HG02623 (cell line): ENCODE data around the gene CHKA.

Experiments used
- ATAC-seq: cut with Tn5 transposase; IDR thresholded peaks from one replicate; pipeline ENCODE4 v1.9.1; 2021; ENCODE audit warnings: moderate library complexity; ENCODE audit not compliant: unreplicated experiment

The CHKA gene

DNA sequence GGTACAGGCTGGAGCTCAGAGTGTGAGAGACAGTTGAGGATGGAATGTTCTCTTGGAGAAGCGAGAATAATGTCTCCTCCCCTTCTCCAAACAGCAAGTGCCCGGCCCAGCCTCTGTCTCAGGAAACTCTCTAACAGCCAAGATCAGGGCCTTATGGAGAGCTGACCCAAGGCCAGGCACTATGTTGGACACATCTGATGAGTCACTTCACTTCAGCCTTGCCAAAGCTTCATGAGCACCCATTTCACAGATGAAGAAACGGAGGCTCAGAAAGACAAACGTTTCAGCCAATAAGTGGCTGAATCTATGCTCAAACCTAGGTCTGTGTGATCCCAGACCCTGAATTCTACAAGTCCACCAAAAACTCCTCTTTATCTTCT is 22.1 kb upstream of the CHKA start:
- no peak for ATAC-seq

DNA sequence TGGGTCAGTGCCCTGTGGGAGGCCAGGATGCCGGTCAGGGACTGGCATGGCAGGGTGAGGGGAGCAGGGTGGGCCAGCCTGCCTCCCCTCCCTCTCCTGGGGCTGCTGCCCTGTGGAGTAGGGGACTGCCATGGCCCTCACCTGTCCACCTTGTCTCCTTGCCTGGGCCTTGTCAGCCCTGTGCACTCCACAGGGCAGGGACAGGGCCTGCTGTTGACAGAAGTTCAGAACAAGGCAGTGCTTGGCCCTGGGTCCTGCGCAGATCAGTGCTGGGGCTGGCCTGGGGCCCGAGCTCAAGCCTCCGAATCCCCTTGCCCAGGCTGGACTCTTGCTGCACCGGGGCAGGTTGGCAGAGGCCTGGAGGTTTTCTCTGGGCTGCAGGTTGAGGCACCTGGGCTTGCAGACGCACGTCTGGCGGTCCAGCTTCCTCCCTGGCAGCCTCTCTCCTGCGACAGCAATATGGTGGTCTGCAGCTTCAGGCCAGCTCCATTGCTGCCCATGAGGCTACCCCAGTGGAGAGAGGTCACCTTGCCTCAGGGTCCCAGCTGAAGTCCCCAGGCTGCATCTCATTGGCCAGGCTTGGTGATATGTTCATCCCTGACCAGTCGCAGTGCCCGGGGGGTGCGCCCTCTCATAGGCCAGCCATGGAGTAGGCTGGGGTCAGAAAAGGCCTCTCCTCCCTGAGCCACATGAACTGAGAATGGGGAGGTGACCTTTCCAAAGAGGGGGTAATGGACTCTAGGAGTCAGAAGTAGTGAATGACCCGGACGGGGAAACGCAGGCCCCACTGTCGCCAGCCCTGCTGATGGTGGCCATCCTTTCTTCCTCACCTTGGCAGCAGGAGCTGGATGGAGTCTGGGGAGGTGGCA is 21.5 kb upstream of the CHKA start:
- no peak for ATAC-seq

DNA sequence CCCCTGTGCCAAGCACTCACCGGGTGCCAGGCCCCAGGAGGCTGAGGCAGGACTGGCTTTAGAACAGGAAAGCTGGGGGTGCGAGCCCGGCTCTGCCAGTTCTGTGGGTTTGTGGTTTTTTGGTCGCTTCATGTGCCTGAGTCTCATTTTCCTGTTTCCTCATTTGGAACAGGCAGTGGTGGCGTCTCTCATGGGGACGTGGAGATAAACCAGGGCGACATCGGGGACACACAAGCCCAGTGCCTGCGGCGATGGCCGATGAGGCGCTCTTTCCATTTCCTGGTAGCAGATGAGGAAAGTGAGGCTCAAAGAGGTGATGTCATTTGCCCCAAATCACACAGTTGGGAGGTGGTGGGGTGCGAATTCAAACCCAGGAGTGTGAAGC is 20.8 kb upstream of the CHKA start:
- no peak for ATAC-seq

DNA sequence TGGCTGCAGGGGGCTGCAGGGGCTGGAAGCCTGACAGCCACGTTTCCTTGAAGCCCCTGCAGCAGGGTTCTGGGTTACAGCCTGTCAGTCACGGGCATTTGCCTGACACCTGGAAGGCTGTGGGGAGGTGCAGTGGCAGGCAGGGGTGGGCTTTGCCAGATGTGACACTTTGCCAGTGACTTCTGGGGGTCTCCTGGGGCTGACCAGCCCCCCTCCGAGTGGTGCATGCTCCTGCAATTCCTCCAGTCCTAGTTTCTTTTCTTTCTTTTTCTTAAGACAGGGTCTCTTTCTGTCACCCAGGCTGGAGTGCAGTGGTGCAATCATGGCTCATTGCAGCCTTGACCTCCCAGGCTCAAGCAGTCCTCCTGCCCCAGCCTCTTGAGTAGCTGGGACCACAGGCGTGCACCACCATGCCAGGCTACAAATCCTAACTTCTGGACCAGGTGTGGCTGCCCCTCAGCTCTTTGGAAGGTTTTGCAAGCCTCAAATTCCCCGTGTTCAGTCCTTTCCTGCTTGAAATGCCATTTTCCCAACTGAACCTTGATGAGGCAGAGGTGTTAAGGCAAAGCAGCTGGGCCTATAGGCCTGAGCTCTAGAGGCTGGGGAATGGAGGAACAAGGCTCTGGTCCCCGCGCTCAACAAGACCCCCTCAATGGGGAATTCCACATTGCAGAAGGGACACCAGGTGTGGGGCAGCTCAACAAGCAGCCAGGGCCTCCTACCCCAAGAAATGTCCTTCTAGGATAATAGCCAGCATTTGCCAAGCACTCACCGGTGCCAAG is 20.2 kb upstream of the CHKA start:
- ATAC-seq, result no peak

DNA sequence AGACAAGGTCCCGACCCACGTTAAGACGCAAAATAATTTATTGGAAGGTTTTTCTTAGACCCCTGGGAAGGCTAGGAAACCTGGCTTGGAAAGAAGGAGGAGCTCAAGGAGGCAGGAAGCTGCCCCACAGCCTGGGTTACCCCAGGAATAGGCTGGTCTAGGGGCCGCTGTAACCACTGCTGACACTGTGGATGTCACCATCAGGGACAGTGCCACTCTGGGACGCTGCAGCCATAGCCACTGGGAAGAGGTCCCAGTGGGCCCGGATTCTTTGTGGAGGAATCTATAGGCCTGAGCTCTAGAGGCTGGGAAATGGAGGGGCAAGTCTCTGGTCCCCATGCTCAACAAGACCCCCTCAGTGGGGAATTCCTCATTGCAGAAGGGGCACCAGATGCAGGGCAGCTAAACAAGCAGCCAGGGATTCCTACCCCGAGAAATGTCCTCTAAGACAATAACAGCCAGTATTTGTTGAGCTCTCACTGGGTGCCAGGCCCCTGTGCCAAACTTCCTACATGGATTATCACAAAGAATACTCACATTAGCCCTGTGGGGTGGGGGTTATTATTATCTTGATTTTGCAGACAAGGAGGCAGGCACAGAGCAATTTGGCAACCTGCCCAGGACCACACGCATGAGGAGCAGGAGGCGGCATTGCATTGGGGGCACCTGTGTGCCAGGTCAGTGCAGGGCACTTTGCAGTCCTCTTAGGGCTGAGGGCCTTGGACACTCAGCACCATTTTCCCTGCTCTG is 19.5 kb upstream of the CHKA start:
- ATAC-seq, result no peak

DNA sequence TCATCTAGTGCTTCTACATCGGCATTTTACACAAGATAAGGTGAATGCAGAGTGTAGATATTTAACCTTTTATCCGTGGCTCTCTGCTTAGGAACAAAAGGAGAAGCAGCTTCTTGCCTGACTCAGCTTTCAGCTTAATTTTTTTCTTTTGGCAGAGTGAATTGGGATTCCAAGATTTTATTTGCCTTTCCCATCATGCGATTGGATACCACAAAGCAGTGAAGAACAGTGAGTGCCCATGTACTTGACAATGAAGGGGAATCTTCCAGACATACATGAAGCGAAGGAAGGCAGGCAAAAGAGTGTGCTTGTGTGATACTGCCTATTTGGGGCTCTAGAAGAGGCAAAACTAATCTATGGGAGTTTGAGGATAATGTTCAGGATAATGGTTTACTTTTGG is 17.0 kb upstream of the CHKA start:
- no peak for ATAC-seq

DNA sequence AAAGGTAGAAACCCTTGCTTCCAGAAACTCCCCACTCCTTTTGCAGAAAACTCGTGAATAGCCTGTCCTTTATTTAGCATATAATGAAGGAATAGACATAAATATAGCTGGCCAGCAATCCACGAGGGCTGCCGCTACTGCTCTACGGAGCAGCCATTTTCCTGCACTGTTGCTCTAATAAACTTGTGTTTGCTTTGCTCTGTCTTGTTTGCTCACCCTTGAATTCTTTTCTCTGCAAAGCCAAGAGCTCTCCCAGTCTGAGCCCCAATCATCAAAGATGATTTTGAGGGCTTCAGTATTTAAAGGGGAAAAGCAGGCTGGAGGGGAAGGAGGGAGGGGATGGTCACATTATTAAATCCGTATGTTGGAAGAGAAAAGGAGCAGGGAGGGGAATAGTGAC is 16.6 kb upstream of the CHKA start:
- no peak for ATAC-seq

DNA sequence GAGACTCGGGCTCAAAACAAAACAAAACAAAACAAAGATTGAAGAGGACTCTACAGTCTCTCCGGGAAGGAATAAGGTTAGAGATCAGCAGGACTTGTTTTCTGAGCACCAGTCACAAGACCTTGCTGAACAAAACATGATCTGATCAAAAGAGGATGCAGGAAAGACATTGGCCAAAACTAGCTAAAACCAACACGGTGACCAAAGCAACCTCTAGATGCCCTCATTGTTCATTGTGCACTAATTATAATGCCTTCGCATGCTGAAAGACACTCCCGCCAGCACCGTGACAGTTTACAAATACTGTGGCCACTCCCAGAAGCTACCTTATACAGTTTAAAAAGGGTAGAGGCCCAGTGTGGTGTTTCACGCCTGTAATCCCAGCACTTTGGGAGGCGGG is 15.7 kb upstream of the CHKA start:
- ATAC-seq, result no peak

DNA sequence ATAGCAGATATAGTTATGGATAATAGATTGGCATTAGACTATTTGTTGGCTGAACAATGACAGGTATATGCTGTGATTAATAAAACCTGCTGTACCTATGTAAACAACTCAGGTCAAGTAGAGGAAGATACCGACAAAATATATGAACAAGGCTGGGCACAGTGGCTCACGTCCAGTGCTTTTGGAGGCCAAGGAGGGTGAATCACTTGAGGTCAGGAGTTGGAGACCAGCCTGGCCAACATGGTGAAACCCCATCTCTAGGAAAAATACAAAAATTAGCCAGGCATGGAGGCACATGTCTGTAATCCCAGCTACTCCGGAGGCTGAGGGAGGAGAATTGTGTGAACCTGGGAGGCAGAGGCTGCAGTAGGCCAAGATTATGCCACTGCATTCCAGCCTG is 14.0 kb upstream of the CHKA start:
- no peak for ATAC-seq

DNA sequence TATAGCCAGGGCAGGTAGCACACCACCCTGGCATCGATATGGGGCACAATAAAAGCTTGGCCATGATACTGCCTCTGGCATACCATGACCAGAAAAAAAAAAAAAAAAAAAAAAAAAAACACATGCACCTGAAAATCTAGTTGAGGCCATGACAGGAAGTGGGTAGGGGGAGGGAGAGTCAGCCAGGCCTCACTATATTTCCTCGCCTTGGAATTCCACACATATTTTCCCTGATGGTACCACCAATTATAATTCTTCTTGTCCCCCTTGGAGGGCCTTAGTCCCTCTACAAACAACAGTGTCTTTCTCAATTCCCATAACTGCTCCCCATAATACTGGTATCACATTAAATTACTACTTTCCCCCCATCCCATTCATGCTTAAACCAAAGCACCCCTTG is 12.6 kb upstream of the CHKA start:
- no peak for ATAC-seq

DNA sequence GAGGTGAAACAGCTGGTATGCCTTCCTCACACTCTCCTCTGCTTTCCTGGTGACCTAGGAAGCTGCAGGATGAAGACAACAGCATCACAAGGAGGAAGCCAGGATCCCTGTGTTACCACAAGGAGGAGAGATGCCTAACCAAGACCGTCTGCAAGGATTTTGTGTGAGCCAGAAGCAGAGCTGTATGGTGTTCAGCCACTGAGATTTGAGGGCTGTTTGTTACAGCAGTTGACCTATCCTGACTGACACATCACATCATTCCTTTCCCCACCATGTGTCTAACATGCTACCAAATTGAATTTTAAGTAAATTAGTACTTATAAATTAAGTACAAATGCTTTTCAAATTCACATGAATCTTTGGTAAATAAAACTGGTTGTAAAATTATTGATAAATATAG is 8.9 kb upstream of the CHKA start:
- ATAC-seq, result no peak

DNA sequence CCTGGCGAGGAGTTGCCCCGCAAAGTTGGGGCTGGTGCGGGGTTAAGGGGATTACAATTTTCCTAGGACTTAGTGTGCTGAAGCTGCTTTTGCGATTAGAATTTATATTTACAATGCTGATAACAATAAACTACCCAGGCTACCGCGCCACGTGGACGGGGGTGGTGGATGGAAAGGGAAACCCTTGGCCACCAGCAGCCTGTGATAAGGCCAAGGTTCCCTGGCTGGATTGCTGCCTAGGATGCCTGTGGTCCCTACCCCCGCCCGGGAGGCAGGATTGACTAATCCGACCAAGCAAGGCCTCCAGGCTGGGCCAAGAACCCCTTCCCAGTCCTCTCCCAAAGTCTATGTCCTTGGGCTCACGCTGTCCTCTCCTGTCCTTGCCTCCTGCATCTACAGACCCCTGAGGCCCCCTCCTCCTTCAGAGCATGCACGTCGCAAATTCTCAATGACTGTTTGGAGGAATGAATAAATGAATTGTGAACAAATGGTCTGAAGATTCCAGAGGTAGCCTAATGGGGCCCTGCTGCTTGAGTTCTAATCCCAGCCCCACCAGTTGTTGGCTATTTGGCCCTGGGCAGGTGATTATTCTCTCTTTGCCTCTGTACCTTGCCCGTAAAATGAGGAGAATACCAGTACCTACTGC is 7.6 kb upstream of the CHKA start:
- no peak for ATAC-seq

DNA sequence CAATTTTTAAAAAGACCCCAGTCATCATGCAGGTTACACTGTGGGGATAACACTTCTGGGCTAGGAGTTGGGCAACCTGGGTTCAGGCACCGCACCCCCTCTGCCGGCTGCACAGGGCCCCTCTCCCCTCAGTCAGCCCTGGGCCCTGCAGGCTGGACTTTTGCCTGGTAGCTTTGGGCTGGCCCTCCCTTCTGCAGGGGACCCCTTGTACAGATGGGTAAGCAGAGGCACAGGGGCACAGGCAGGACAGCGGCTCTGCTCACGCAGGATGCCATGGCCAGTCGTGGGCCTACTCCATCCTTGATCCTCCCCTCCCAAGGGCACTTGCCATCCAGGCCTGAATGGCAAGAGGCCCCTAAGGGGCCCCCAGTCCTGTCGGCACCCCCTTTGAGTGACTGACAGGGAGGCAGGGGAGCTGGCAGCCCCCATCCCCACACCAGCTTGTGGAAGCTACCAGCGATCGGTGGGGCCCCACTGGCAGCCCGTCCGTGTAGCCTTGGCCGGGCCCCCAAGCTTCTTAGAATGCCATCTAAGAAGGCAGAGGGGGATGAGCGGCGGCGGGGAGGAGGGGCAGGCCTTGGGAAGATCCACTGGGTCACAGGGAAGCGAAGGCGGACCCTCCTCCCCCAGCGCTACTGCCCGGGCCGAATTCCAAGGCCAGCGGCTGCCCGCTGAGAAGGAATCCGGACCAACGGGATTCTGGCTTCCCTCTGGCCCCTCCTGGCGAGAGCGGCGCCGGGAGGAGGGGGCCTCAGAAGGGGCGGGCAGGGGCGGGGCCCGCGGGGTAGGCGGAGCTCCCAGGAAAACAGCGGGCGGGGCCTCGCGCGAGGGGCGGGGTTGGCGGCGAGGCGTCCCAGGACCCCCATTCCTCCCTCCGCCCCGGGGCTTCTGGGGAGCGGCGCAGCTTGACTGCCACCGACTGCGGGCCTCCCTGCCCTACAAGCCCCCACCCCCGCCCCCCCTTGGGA is 6.8 kb upstream of the CHKA start:
- no peak for ATAC-seq

DNA sequence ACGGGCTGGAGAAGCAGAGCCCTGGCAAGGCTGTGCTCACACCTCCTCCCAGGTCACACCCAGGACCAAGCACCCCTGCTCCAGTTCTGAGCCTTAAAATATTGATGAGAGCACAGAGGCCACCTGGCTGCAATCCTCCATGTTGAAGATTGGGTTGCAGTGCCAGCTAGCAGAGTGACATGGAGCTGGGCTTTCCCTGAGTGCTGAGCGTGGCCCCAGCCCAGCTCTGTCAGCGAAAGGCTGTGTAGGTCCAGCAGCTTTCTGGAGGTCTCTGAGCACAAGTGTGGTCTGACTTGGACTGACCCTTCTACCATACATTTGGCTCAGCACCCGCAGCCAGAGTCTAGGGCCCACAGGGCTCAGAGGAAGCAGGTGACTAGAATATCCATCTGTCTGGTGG is 4.0 kb upstream of the CHKA start:
- no peak for ATAC-seq

DNA sequence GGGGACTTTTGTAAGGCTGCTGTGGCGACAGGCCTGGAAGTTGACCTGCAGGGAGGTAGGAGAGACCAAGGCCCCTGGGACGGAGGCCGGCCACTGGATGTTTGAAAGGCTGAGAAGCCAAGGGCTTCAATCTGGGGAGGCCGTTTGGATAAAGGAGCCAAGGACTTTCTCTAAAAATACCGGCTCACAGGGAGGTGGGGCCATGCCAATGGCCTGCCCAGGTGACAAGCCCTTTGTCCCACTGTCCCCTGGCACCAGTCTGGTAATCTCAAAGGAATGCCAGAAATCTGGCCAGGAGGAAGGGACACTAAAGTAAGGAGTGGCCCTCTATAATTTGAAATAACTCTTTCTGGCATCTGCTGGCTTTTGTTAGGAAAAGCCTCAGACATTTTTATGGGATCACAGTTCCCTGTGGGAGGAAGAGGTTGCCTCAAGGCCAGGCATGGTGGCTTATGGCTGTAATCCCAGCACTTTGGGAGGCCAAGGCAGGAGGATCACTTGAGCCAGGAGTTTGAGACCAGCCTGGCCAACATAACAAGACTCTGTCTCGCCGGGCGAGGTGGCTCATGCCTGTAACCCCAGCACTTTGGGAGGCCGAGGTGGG is 1.9 kb upstream of the CHKA start:
- ATAC-seq, result no peak

DNA sequence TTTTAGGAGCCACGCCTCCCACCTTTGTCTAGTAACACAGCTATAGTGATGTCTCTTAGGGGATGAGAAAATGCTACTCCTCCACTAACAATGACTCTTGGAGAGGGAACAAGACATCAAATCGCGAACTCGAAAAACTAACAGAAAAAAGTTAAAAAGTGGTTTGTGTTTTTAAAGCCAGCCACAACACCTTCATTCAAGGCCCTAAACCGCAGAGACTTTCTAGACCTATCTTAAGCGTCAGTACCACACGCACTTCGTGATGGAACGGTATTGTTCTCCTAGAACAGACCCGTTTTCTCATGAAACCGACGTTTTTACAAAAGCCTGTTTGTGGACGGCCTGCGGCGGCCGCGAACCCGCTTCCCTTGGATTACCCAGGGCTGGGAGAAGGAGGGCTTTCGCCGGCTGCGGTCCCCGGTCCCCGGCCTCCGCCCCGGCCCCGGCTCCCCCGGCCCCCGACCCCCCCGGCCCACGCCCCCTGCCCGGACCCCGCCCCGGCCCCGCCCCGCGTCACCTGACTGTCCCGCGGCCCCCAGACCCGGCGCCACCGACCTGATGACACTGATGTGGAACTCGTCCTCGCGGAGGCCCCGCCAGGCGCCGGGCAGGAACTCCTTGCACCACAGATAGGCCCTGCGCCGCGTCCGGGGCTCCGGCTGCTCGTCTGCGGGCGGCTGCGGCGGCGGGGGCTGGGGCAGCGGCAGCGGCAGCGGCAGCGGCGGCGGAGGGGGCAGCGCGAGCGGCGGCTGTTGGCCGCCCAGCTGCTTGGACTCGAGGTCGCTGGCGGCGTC is 718 bp downstream of the CHKA start:
- ATAC-seq, result peak; percentile 14

DNA sequence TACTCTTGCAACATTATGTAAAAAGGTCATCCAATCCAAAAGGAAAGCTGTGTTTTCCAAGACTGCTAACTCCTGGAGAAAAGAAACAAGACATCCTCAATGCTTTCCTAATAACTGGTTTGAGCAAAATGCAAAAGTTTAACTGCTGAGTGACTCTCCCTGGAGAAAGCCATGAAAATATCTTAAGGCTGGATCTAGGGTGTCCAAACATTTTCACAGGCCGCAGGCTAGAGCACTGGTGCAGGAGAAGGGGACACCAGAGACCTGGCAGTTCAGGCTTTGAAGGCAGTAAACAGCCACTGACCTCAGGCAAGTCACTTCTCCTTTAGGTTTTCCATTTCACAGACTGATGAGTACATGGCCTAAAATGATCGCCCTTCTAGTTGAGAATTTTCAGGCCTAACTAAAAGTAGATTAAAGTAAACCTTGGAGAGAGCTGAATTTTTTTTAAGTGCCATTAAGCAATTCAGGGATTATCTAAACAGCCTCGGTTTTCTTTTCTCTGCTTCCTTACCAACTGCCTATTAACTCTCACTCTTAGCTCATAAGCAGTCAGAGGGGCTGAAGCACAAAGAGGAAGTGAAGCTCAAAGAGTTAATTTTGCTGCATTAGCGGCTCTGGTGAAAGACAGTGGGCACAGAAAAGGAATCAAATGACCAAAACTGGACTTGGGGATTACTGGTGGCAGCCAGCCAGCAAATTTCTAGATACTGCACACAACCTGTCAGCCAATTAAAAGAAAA is 2.3 kb downstream of the CHKA start:
- ATAC-seq, result no peak

DNA sequence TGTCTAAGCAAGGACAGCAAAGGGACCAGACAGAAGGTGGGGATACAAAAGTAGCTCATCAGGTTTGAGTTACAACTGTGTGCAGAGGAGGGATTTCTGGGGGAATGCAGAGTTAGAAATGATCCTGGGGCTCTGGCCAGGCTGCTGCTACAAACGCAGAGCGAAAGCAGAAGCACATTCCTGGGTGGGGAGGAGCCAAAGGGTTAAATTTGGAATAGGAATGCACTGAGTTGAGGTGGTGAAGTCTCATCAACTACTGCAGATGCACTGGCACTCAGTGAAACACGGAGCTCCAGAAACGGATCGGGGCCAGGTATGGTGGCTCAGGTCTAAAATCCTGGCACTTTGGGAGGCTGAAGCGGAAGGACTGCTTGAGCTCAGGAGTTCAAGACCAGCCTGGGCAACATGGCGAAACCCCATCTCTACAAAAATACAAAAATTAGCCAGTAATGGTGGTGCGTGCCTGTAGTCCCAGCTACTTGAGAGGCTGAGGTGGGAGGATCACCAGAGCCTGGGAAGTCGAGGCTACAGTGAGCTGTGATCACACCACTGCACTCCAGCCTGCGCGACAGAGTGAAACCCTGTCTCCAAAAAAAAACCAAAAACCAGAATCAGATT is 3.2 kb downstream of the CHKA start:
- ATAC-seq, result no peak
